GM18861 (cell line): Measurements from ENCODE around the gene FCHO1.
"Not testable (repeated sequence)": the region's sequence is repeated elsewhere in the genome, so short reads cannot be mapped to it uniquely, and the experiment has no call there.

Experiments
- ATAC-seq: cut with Tn5 transposase; IDR thresholded peaks from one replicate; pipeline ENCODE4 v1.9.1; 2021; ENCODE audit not compliant: unreplicated experiment

Gene FCHO1

GRCh38 chr19:17790059-17790780 is 38.9 kb downstream of the FCHO1 start:
- no peak for ATAC-seq

- ATAC-seq = no peak
Measured at GRCh38 chr19:17794412-17794730, 43.1 kb downstream of the FCHO1 start.

- ATAC-seq = no peak
Measured at GRCh38 chr19:17794731-17795494, 43.6 kb downstream of the FCHO1 start, which contains the start of gene B3GNT3. B3GNT3 (plus strand) TSS chr19:17795138; CDS start chr19:17807808, 12,670 bp downstream.

- ATAC-seq = no peak
Measured at GRCh38 chr19:17795495-17795856, 44.2 kb downstream of the FCHO1 start.

GRCh38 chr19:17796013-17796837 is 44.9 kb downstream of the FCHO1 start:
- no peak for ATAC-seq

GRCh38 chr19:17796838-17797423 is 45.7 kb downstream of the FCHO1 start:
- ATAC-seq = no peak

- ATAC-seq = no peak
Measured at GRCh38 chr19:17797424-17798201, 46.3 kb downstream of the FCHO1 start.

- ATAC-seq = not testable (repeated sequence)
Measured at GRCh38 chr19:17798599-17798998, 47.3 kb downstream of the FCHO1 start.

- ATAC-seq = no peak
Measured at GRCh38 chr19:17802137-17802858, 51.0 kb downstream of the FCHO1 start.

GRCh38 chr19:17803264-17803896 is 52.1 kb downstream of the FCHO1 start:
- ATAC-seq = no peak

- ATAC-seq = no peak
Measured at GRCh38 chr19:17805427-17805826, 54.1 kb downstream of the FCHO1 start.

GRCh38 chr19:17806945-17807344 is 55.7 kb downstream of the FCHO1 start:
- no peak for ATAC-seq

- ATAC-seq = no peak
Measured at GRCh38 chr19:17807731-17808316, 56.5 kb downstream of the FCHO1 start.

- ATAC-seq = no peak
Measured at GRCh38 chr19:17811103-17811502, 59.8 kb downstream of the FCHO1 start.

GRCh38 chr19:17811681-17812080 is 60.4 kb downstream of the FCHO1 start:
- no peak for ATAC-seq

- no peak for ATAC-seq
Measured at GRCh38 chr19:17812099-17812498, 60.8 kb downstream of the FCHO1 start.

GRCh38 chr19:17817668-17818363 is 66.5 kb downstream of the FCHO1 start:
- no peak for ATAC-seq

GRCh38 chr19:17821190-17821589 is 69.9 kb downstream of the FCHO1 start, which contains the start of gene INSL3:
INSL3 (minus strand) TSS chr19:17821519; CDS start chr19:17821506, 13 bp downstream.
- ATAC-seq = no peak
